ENCODE measurements around the gene IL18RAP.

IL18RAP gene

DNA sequence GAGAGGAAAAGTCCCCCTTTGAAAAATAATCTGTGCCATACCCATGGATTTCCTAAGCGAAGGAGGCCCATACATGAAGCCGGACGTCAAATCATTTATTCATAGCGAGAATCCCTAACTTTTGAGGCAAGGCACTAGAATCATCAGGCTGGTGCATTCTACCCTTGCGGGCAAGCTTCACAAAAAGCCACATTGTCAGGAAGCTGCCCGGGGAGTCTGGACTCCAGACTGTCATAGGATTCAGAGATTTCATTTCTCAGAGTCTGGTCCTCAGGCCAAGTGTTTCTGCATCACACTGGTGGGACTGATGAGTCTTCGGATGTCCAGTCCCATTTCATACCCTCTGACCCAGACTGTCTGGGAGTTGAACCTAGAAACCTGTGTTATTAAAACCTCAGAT is 59.0 kb downstream of the IL18RAP start:
- H3K27me3 ChIP-seq (ENCODE audit: insufficient read depth, low read length): peaks cover 31% of the 10 kb centered on the region
- H3K4me1 ChIP-seq (ENCODE audit: control insufficient read depth, insufficient read depth, low read length, unreplicated experiment): no peaks in the 10 kb centered on the region
- H3K79me2 ChIP-seq (ENCODE audit: control insufficient read depth, insufficient read depth, low read length, unreplicated experiment): no peaks in the 10 kb centered on the region
- no peak overlapping the region for H3K4me3 ChIP-seq (ENCODE audit: low read depth, low read length)
- no peak overlapping the region for H2AFZ ChIP-seq (ENCODE audit: low read length, unreplicated experiment)
- H3K36me3 ChIP-seq (ENCODE audit: insufficient read depth, low read length): no peaks in the 10 kb centered on the region
- no peak overlapping the region for H3K27ac ChIP-seq (ENCODE audit: low read depth, low read length)

DNA sequence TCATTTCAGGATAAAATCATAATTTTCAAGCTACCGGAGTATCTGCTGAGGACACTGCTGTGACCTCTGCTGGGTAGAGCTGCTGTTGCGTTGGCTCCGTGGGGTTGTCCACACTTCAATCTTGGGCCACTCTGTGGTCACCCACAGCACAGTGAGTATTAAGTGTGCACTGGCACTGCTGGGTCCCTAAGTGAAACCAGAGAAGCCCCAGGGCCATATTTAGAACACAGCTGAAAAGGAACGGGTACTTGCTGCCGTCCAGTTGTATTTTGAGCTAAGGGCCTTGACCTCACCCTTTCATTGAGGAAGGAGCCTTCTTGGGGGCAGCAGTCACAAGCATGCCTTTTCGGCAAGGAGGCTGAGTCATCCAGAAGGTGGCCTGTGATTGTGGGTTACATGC is 60.1 kb downstream of the IL18RAP start:
- Histone ChIP-seq H2AFZ (ENCODE audit: low read length, unreplicated experiment) (no peak overlapping the region), H3K36me3 (ENCODE audit: insufficient read depth, low read length) (no peaks in the 10 kb centered on the region), H3K79me2 (ENCODE audit: control insufficient read depth, insufficient read depth, low read length, unreplicated experiment) (no peaks in the 10 kb centered on the region), H3K27ac (ENCODE audit: low read depth, low read length) (no peak overlapping the region), H3K4me1 (ENCODE audit: control insufficient read depth, insufficient read depth, low read length, unreplicated experiment) (peaks cover 6% of the 10 kb centered on the region), H3K4me3 (ENCODE audit: low read depth, low read length) (no peak overlapping the region), H3K27me3 (ENCODE audit: insufficient read depth, low read length) (peaks cover 28% of the 10 kb centered on the region)

DNA sequence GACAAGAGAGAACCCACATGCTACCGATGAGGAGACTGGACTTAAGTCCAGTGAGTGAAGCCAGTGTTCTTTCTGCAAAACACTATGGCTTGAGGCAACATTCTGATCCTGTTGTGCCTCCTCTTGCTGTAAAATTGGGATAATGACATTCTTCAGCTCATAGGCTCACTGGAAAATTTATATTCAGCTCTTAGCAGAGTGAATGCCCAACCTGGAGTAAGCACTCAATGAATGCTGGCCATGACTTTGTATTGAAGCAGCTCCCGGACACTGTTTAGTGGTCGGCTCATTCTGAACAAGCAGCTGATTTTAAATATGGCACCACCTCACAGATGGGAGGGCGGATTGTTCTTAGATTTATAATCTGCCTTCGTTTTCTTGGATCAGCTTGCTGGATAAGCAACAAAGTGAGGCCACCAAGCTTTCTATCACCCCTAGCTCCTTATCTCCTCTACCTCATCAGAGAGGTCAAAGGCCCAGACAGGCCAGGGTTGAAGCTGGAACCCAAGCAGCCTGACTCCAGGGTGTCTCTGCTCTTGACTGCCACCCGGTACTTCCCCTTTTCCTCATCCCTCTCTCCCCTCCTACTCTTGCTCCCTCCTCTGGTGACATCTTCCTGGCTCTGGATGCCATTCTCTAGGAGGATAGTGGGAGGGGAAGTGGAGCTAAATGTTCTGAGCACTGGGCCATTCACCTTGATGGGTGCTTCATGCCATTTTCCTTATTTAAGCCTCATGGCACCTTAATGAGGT is 61.5 kb downstream of the IL18RAP start:
- H3K4me1 ChIP-seq (ENCODE audit: control insufficient read depth, insufficient read depth, low read length, unreplicated experiment): peaks cover 6% of the 10 kb centered on the region
- H3K27ac ChIP-seq (ENCODE audit: low read depth, low read length): no peak overlapping the region
- H3K27me3 ChIP-seq (ENCODE audit: insufficient read depth, low read length): peaks cover 28% of the 10 kb centered on the region
- no peak overlapping the region for H3K4me3 ChIP-seq (ENCODE audit: low read depth, low read length)
- H3K36me3 ChIP-seq (ENCODE audit: insufficient read depth, low read length): no peaks in the 10 kb centered on the region
- no peak overlapping the region for H2AFZ ChIP-seq (ENCODE audit: low read length, unreplicated experiment)
- no peaks in the 10 kb centered on the region for H3K79me2 ChIP-seq (ENCODE audit: control insufficient read depth, insufficient read depth, low read length, unreplicated experiment)

DNA sequence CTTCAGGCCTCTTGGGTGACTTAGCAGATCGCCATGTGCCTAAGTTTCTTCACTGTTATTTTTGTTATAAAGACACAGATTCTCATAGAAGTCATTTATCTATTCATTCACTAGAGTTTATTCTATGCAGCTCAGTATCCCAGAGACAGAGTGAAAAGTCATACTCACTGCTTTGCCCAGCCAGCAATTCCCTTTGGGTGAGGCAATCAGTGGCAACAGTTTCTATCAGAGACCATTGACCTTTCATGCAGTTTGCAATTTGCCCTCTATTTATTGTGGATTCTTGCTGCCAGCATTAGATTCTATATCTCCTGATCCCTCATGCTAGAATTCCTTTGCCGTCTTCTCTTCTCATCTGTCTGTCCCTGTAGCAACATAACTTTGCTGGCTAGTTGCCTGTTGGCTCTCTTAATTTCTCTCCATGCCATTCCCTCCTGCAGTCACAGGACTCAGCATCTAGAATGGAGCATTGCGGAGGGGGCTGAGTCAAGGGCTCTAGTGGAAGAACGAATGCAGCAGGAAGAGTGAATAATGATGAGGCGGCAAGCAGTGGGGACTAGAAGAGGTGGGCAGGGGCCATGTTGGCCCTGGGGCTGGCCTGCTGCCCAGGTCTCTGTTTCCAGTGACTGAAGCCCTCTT is 62.3 kb downstream of the IL18RAP start:
- Histone ChIP-seq H3K27ac (ENCODE audit: low read depth, low read length) (no peak overlapping the region), H3K36me3 (ENCODE audit: insufficient read depth, low read length) (no peaks in the 10 kb centered on the region), H2AFZ (ENCODE audit: low read length, unreplicated experiment) (no peak overlapping the region), H3K4me3 (ENCODE audit: low read depth, low read length) (no peak overlapping the region), H3K27me3 (ENCODE audit: insufficient read depth, low read length) (peaks cover 31% of the 10 kb centered on the region), H3K79me2 (ENCODE audit: control insufficient read depth, insufficient read depth, low read length, unreplicated experiment) (no peaks in the 10 kb centered on the region), H3K4me1 (ENCODE audit: control insufficient read depth, insufficient read depth, low read length, unreplicated experiment) (peaks cover 6% of the 10 kb centered on the region)

DNA sequence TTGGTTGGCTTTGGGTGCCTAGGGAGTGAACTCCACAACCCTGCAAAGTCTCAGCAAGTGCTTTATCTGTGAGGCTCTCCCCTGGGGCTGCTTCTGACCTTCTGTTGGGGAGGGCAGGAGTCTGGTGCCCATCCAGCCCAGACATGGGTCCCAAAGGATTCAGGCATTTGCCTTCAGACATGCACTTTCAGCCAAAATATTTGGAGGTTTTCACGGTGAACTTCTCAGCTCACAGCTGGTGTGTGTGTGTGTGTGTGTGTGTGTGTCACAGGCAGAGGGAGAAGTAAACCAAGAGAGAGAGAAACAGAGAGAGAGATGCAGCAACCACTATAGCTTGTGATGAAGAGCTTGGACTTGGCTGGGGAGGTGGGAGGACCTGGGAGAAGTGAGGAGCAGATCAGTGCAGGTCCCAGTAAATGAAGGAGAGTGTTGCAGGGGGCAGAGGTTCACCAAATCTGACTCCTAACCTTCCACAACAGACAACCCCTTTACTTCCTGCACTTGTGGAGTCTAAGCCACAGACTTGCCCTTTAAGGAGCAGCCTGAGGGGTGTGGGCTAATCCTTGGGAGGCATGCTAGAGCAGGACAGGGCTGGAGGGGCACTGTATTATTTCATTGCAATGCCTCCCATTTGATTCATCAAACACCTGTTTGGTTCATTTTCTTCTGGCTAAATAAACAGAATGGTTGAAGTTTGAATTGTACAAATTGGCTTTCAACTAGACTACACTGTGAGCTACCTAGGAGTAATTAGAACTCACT is 64.2 kb downstream of the IL18RAP start:
- Histone ChIP-seq H3K27ac (ENCODE audit: low read depth, low read length) (no peak overlapping the region), H3K4me1 (ENCODE audit: control insufficient read depth, insufficient read depth, low read length, unreplicated experiment) (peaks cover 6% of the 10 kb centered on the region), H3K27me3 (ENCODE audit: insufficient read depth, low read length) (peaks cover 30% of the 10 kb centered on the region), H2AFZ (ENCODE audit: low read length, unreplicated experiment) (no peak overlapping the region), H3K4me3 (ENCODE audit: low read depth, low read length) (no peak overlapping the region), H3K36me3 (ENCODE audit: insufficient read depth, low read length) (no peaks in the 10 kb centered on the region), H3K79me2 (ENCODE audit: control insufficient read depth, insufficient read depth, low read length, unreplicated experiment) (no peaks in the 10 kb centered on the region)

DNA sequence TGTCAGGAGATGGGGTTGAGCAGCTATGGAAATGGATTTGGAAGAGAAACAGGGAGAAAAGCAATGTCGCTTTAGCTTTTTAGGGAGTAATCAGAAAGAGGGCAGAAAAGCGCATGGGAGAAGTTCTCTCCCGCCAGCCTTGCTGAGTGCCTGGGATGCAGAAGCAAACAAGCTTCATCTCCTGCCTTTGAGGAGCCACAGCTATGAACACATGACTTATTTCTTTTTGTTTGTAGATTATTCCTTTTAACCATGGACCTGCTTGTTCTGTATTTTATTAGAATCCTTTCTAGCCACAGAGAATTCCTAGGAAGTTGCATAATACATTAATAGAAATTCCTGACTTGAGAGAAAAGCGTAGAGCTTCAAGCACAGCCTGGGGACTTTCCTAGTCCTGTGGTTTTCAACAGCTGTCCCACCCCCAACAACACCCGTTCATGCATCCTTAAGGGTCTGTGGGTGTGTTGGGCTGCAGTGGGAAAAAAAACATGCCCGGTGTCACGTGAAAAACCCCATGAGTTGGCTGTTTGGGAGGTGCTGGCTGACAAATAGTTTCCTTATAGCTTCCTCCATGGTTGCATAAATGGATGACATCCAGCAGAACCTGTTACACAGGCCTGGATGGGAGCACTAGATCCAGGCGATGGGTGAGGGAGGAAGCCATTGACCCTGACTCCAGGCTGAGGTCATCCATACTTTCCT is 65.0 kb downstream of the IL18RAP start:
- no peaks in the 10 kb centered on the region for H3K36me3 ChIP-seq (ENCODE audit: insufficient read depth, low read length)
- no peaks in the 10 kb centered on the region for H3K79me2 ChIP-seq (ENCODE audit: control insufficient read depth, insufficient read depth, low read length, unreplicated experiment)
- no peak overlapping the region for H2AFZ ChIP-seq (ENCODE audit: low read length, unreplicated experiment)
- no peak overlapping the region for H3K27ac ChIP-seq (ENCODE audit: low read depth, low read length)
- peaks cover 6% of the 10 kb centered on the region for H3K4me1 ChIP-seq (ENCODE audit: control insufficient read depth, insufficient read depth, low read length, unreplicated experiment)
- H3K27me3 ChIP-seq (ENCODE audit: insufficient read depth, low read length): peaks cover 30% of the 10 kb centered on the region
- H3K4me3 ChIP-seq (ENCODE audit: low read depth, low read length): no peak overlapping the region

DNA sequence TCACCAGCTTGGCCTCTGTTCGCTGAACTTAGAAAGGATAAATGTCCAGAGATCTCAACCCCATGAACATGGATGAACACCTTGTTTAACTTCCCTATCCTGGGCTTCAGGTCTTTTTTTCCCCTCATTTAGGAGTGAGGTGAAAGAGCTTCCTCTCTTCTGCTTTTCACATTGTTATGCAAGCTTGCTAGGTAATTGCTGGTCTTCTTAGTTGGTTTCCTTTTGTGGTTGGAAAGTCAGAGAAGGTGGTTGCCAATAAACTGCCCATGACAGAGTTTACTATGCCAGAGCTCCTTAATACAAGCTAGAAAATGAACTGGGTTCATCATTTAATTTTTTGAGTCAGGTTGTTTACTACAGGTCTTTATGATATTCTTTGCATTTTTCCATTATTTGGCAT is 66.7 kb downstream of the IL18RAP start:
- no peak overlapping the region for H3K4me3 ChIP-seq (ENCODE audit: low read depth, low read length)
- no peaks in the 10 kb centered on the region for H3K36me3 ChIP-seq (ENCODE audit: insufficient read depth, low read length)
- H3K79me2 ChIP-seq (ENCODE audit: control insufficient read depth, insufficient read depth, low read length, unreplicated experiment): no peaks in the 10 kb centered on the region
- peaks cover 6% of the 10 kb centered on the region for H3K4me1 ChIP-seq (ENCODE audit: control insufficient read depth, insufficient read depth, low read length, unreplicated experiment)
- peaks cover 30% of the 10 kb centered on the region for H3K27me3 ChIP-seq (ENCODE audit: insufficient read depth, low read length)
- H2AFZ ChIP-seq (ENCODE audit: low read length, unreplicated experiment): no peak overlapping the region
- H3K27ac ChIP-seq (ENCODE audit: low read depth, low read length): no peak overlapping the region

DNA sequence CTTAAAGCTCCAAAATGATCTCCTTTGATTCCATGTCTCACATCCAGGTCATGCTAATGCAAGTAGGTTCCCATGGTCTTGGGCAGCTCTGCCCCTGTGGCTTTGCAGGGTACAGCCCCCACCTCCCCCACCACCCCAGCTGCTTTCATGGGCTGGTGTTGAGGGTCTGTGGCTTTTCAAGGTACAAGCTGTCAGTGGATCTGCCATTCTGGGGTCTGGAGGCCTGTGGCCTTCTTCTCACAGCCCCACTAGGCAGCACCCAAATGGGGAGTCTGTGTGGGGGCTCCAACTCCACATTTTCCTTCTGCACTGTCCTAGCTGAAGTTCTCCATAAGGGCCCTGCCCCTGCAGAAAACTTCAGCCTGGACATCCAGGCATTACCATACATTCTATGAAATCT is 69.0 kb downstream of the IL18RAP start:
- Histone ChIP-seq H3K27ac (ENCODE audit: low read depth, low read length) (no peak overlapping the region), H3K27me3 (ENCODE audit: insufficient read depth, low read length) (peaks cover 24% of the 10 kb centered on the region), H3K4me1 (ENCODE audit: control insufficient read depth, insufficient read depth, low read length, unreplicated experiment) (peaks cover 6% of the 10 kb centered on the region), H3K36me3 (ENCODE audit: insufficient read depth, low read length) (no peaks in the 10 kb centered on the region), H3K4me3 (ENCODE audit: low read depth, low read length) (no peak overlapping the region), H2AFZ (ENCODE audit: low read length, unreplicated experiment) (no peak overlapping the region), H3K79me2 (ENCODE audit: control insufficient read depth, insufficient read depth, low read length, unreplicated experiment) (no peaks in the 10 kb centered on the region)

DNA sequence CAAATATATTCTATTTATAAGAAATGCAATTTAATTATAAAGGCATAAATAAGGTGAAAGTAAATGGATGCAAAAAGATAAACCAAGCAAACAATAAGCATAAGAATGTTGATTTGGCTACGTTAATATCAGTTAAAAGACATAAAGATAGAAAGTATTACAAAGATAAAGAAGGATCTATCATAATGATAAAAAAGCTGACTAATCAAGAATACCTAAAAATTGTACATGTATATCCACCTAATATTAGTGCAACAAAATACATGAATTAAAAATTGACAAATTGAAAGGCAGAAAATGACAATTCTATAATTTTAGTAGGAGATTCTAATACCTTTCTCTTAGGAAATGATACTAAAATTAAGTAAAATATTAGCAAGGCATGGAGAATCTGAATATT is 71.6 kb downstream of the IL18RAP start:
- Histone ChIP-seq H3K79me2 (ENCODE audit: control insufficient read depth, insufficient read depth, low read length, unreplicated experiment) (no peaks in the 10 kb centered on the region), H2AFZ (ENCODE audit: low read length, unreplicated experiment) (no peak overlapping the region), H3K27ac (ENCODE audit: low read depth, low read length) (no peak overlapping the region), H3K4me1 (ENCODE audit: control insufficient read depth, insufficient read depth, low read length, unreplicated experiment) (no peaks in the 10 kb centered on the region), H3K36me3 (ENCODE audit: insufficient read depth, low read length) (no peaks in the 10 kb centered on the region), H3K4me3 (ENCODE audit: low read depth, low read length) (no peak overlapping the region), H3K27me3 (ENCODE audit: insufficient read depth, low read length) (peaks cover 31% of the 10 kb centered on the region)

DNA sequence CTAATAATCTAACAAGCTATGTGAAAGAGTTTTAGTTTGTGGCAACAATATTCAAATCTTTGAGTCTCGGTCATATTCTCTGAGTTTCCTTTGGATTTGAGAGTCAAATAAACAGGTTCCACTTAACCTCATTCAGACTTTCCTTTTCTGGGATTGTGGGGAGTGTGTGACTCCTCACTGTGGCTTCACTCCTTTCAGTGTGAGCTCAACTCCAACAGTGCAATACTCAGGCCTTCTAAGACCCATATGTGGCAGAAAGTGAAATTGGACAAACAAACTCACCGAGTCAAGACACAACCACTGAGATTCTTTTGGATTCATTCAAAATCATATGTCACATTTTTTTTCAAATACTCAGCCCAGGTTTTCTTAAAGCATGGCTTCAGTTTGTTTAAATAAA is 75.5 kb downstream of the IL18RAP start:
- H3K4me3 ChIP-seq (ENCODE audit: low read depth, low read length): no peak overlapping the region
- no peaks in the 10 kb centered on the region for H3K36me3 ChIP-seq (ENCODE audit: insufficient read depth, low read length)
- H3K4me1 ChIP-seq (ENCODE audit: control insufficient read depth, insufficient read depth, low read length, unreplicated experiment): no peaks in the 10 kb centered on the region
- H3K27me3 ChIP-seq (ENCODE audit: insufficient read depth, low read length): peaks cover 25% of the 10 kb centered on the region
- no peak overlapping the region for H3K27ac ChIP-seq (ENCODE audit: low read depth, low read length)
- H2AFZ ChIP-seq (ENCODE audit: low read length, unreplicated experiment): no peak overlapping the region
- H3K79me2 ChIP-seq (ENCODE audit: control insufficient read depth, insufficient read depth, low read length, unreplicated experiment): no peaks in the 10 kb centered on the region
